K562 (cell line): ENCODE data around the gene STX12. TPM values are rescaled to one million over a fixed set of nuclear protein-coding genes. Genes with fewer than 3 reads are reported as not detected.

ENCODE experiments used
- ATAC-seq: fragments of 200-7000 bp; cut with Tn5 transposase; 3 replicates; pipeline ENCODE4 v1.9.1; 2020; ENCODE audit warnings: moderate library complexity
- BruUV-seq: library from RNA; stranded (reverse); fragments of 400-500 nt; replicated peaks from 2 replicates; lab custom pipeline; 2021; lab: Mats Ljungman, UMichigan
- CTCF ChIA-PET: fragments of 300-600 bp; formaldehyde crosslinking; extraction: SDS; loops from one replicate; lab custom pipeline; 2021; ENCODE audit warnings: low intra/inter-chr PET ratio; lab: Yijun Ruan, JAX
- POLR2A ChIA-PET: fragments of 300-600, 350-650 bp; sonication (Branson Sonifier 250); formaldehyde crosslinking; extraction: SDS; loops from one replicate; lab custom pipeline; 2021; ENCODE audit warnings: antibody characterized with exemption, inconsistent platforms; lab: Yijun Ruan, JAX
- DNase-seq, 4 experiments: peaks; one replicate each; pipeline versions ENCODE4 v3.0.0 to v3.0.0-alpha.2; 2011 to 2018; ENCODE audit warnings: low spot score in 3 of 4, mixed read lengths in 3 of 4; ENCODE audit errors: extremely low read depth in 1 of 4
- FAIRE-seq: peaks from 2 replicates; lab custom pipeline; 2011; peaks lifted over from hg19 to GRCh38; lab: Jason Lieb, UNC
- H2AFZ ChIP-seq: 2 replicates; pipeline ENCODE4 v1.6.0; 2011; ENCODE audit warnings: low read depth, low read length, control low read depth, inconsistent platforms
- H3K27ac ChIP-seq: fragments of 200-600 bp; 3 replicates; pipeline ENCODE4 v1.8.0; 2011; ENCODE audit warnings: low read depth, mild to moderate bottlenecking, control low read depth, inconsistent platforms, low read length, moderate library complexity, mixed read lengths; ENCODE audit errors: extremely low read depth
- H3K27me3 ChIP-seq, 2 experiments: fragments of 300-600 bp in 1 of 2; 2 replicates in 1 of 2; 3 replicates in 1 of 2; pipeline versions ENCODE4 v1.6.0 to v1.8.0; 2011; ENCODE audit warnings: inconsistent platforms in 2 of 2, low read length in 2 of 2, mild to moderate bottlenecking in 1 of 2, mixed read lengths in 1 of 2, moderate library complexity in 1 of 2; ENCODE audit not compliant: control insufficient read depth in 2 of 2, insufficient read depth in 2 of 2
- H3K36me3 ChIP-seq: fragments of 300-600 bp; 3 replicates; pipeline ENCODE4 v1.8.0; 2011; ENCODE audit warnings: mild to moderate bottlenecking, low read length, inconsistent platforms; ENCODE audit not compliant: control insufficient read depth, insufficient read depth
- H3K4me1 ChIP-seq, 2 experiments: fragments of 200-600 bp in 1 of 2; replicated peaks in 1 of 2; 2 replicates in 1 of 2; 3 replicates in 1 of 2; pipeline versions ENCODE4 v1.5.1 to v1.8.0; 2011; ENCODE audit warnings: inconsistent platforms in 2 of 2, low read length in 2 of 2, mild to moderate bottlenecking in 1 of 2, mixed read lengths in 1 of 2, moderate library complexity in 1 of 2; ENCODE audit not compliant: control insufficient read depth in 2 of 2, insufficient read depth in 2 of 2
- H3K4me2 ChIP-seq: 2 replicates; pipeline ENCODE4 v1.6.1; 2011; ENCODE audit warnings: low read length, control low read depth, inconsistent platforms, mixed read lengths; ENCODE audit not compliant: insufficient read depth
- H3K4me3 ChIP-seq: fragments of 200-600 bp; sonication (generic), shearing (Covaris generic); 2 replicates; pipeline ENCODE4 v1.5.1; 2016; ENCODE audit warnings: control low read depth, inconsistent platforms
- H3K79me2 ChIP-seq: fragments of 200-600 bp; 3 replicates; pipeline ENCODE4 v1.8.0; 2011; ENCODE audit warnings: low read length, inconsistent platforms; ENCODE audit not compliant: control insufficient read depth, insufficient read depth
- H3K9ac ChIP-seq, 2 experiments: 2 replicates each; pipeline versions ENCODE4 v1.6.0 to v1.6.1; 2011; ENCODE audit warnings: low read depth in 2 of 2, low read length in 2 of 2, control low read depth in 1 of 2, inconsistent platforms in 1 of 2, mild to moderate bottlenecking in 1 of 2, mixed read lengths in 1 of 2; ENCODE audit not compliant: insufficient read depth in 1 of 2
- H3K9me1 ChIP-seq: one replicate; pipeline ENCODE4 v1.6.0; 2011; ENCODE audit warnings: inconsistent platforms, mild to moderate bottlenecking, low read length, moderate library complexity; ENCODE audit not compliant: control insufficient read depth, insufficient read depth
- H3K9me3 ChIP-seq: replicated peaks from 2 replicates; pipeline ENCODE4 v1.5.1; 2011; ENCODE audit warnings: low read depth, low read length, inconsistent platforms; ENCODE audit not compliant: control insufficient read depth, insufficient read depth
- H4K20me1 ChIP-seq: replicated peaks from 2 replicates; pipeline ENCODE4 v1.6.1; 2011; ENCODE audit warnings: low read length, inconsistent platforms, mixed read lengths; ENCODE audit not compliant: control insufficient read depth, insufficient read depth
- ATF1 ChIP-seq, 2 experiments: fragments of 450-650 bp in 1 of 2; IDR thresholded peaks; 2 replicates each; pipeline ENCODE4 v1.6.1; 2016; ENCODE audit warnings: missing compliant biosample characterization in 1 of 2, missing genetic modification characterization in 1 of 2
- BRD9 ChIP-seq: fragments of 450-650 bp; IDR thresholded peaks from 2 replicates; pipeline ENCODE4 v1.6.1; 2018; ENCODE audit warnings: low read depth; ENCODE audit not compliant: partially characterized antibody
- ETS2 ChIP-seq: IDR thresholded peaks from 2 replicates; pipeline ENCODE4 v1.6.1; 2016; ENCODE audit warnings: borderline replicate concordance, missing genetic modification characterization, mild to moderate bottlenecking, moderate library complexity, missing compliant biosample characterization; ENCODE audit not compliant: poor library complexity, severe bottlenecking
- FOXJ2 ChIP-seq: fragments of 200-800 bp; sonication (Bioruptor generic); IDR thresholded peaks from 2 replicates; pipeline ENCODE4 v1.6.1; 2016; ENCODE audit warnings: missing genetic modification characterization, missing compliant biosample characterization
- FUS ChIP-seq: fragments of 200-400 bp; formaldehyde crosslinking; optimal IDR thresholded peaks from 2 replicates; pipeline ENCODE3; 2017; ENCODE audit warnings: low read depth, low read length
- HDAC8 ChIP-seq: fragments of 450-650 bp; IDR thresholded peaks from 2 replicates; pipeline ENCODE4 v1.6.1; 2016; ENCODE audit warnings: mild to moderate bottlenecking, missing genetic modification characterization, moderate library complexity, missing compliant biosample characterization
- NFIX ChIP-seq: fragments of 250-450 bp; sonication (Bioruptor Pico); IDR thresholded peaks from 2 replicates; pipeline ENCODE4 v1.4.0; 2020; ENCODE audit warnings: low read depth, mild to moderate bottlenecking, moderate library complexity
- NFXL1 ChIP-seq: fragments of 450-650 bp; formaldehyde crosslinking; IDR thresholded peaks from 2 replicates; pipeline ENCODE4 v1.4.0; 2021; ENCODE audit warnings: mild to moderate bottlenecking
- NFYB ChIP-seq: IDR thresholded peaks from 2 replicates; pipeline ENCODE4 v1.6.1; 2011; ENCODE audit warnings: mild to moderate bottlenecking, moderate library complexity; ENCODE audit not compliant: insufficient read length; ENCODE audit errors: extremely low read depth
- PHB2 ChIP-seq: fragments of 450-650 bp; IDR thresholded peaks from 2 replicates; pipeline ENCODE4 v1.6.1; 2017; ENCODE audit warnings: low read depth
- POLR2G ChIP-seq: fragments of 200-400 bp; formaldehyde crosslinking; IDR thresholded peaks from 2 replicates; pipeline ENCODE4 v1.6.1; 2017; ENCODE audit warnings: low read depth, mild to moderate bottlenecking, antibody characterized with exemption, low read length, moderate library complexity
- RCOR1 ChIP-seq, 2 experiments: IDR thresholded peaks; 2 replicates each; pipeline ENCODE4 v1.6.1; 2012; ENCODE audit warnings: low read depth in 2 of 2, low read length in 2 of 2, borderline replicate concordance in 1 of 2, improper control_type of control experiment in 1 of 2
- RFX7 ChIP-seq: fragments of 250-450 bp; sonication (Bioruptor Pico); IDR thresholded peaks from 2 replicates; pipeline ENCODE4 v1.5.1; 2021; ENCODE audit warnings: mild to moderate bottlenecking
- SPI1 ChIP-seq: IDR thresholded peaks from 2 replicates; pipeline ENCODE4 v1.6.1; 2011; ENCODE audit warnings: low read depth, low read length, control low read depth, borderline replicate concordance
- ZFP1 ChIP-seq: fragments of 450-650 bp; formaldehyde crosslinking; IDR thresholded peaks from 2 replicates; pipeline ENCODE4 v1.4.0; 2020; ENCODE audit warnings: mild to moderate bottlenecking, mixed read lengths
- ZNF507 ChIP-seq: conservative IDR thresholded peaks from 2 replicates; pipeline ENCODE4 v1.6.1; 2017; ENCODE audit warnings: missing genetic modification characterization, missing compliant biosample characterization
- WGBS: fragments of 100-300 bp; shearing (Covaris generic); methylation state at CpG from one replicate; pipeline ENCODE4 v1.1.6; 2016; ENCODE audit warnings: low coverage, mixed read lengths; ENCODE audit not compliant: insufficient coverage; ENCODE audit errors: missing lambda C conversion rate; 5-methylcytosine and 5-hydroxymethylcytosine counted together
- in situ Hi-C: fragments of 300-500 bp; cut with MboI; formaldehyde crosslinking; loops from 4 replicates; pipeline ENCODE4 v1.15.0; 2018; ENCODE audit warnings: inconsistent platforms, mixed read lengths
- intact Hi-C: fragments of 100-400 bp; cut with micrococcal nuclease; formaldehyde crosslinking; loops from 2 replicates; pipeline ENCODE4 v1.14.2; 2022
- polyA plus RNA-seq, 8 experiments: library from polyadenylated mRNA; depleted of rRNA in 4 of 8; stranded (reverse) in 5 of 8; unstranded in 3 of 8; fragments of >200 nt; fragmentation: Nextera tagmentation in 2 of 8; fragmentation: Illumina TruSeq in 1 of 8; extraction: Ambion mirVana in 2 of 8; extraction: Trizol in 1 of 8; gene quantifications; 2 replicates each; pipeline versions ENCODE4 v1.2.1 to v1.2.3, GENCODE V29; 2011 to 2014; ENCODE audit warnings: inconsistent platforms in 1 of 8, missing spikeins in 1 of 8
- total RNA-seq, 7 experiments: library from RNA; depleted of rRNA in 6 of 7; stranded (reverse); fragments of >200 nt in 6 of 7; fragmentation: Illumina TruSeq in 2 of 7; extraction: Trizol in 2 of 7; gene quantifications; 2 replicates each; pipeline versions ENCODE4 v1.2.1 to v1.2.3, GENCODE V29; 2011 to 2021; ENCODE audit warnings: low replicate concordance in 1 of 7
- TF ChIP-seq, protein P1 (sequence below): sonication (generic); formaldehyde crosslinking; IDR thresholded peaks from 2 replicates; pipeline ENCODE4 v1.8.0; 2022; ENCODE audit warnings: missing genetic modification reagents, mild to moderate bottlenecking, moderate library complexity, borderline replicate concordance
- TF ChIP-seq, protein P2 (sequence below): fragments of 450-650 bp; IDR thresholded peaks from 2 replicates; pipeline ENCODE4 v1.6.1; 2014; ENCODE audit warnings: low read depth, mild to moderate bottlenecking, moderate library complexity, borderline replicate concordance

STX12 gene
- total and polyA plus RNA-seq, 9 of the 15 experiments (the other 6 are each of a cell fraction or from before 2014, with no cell fraction given) = 16.9 to 31.3 (median 25.7) TPM

DNA sequence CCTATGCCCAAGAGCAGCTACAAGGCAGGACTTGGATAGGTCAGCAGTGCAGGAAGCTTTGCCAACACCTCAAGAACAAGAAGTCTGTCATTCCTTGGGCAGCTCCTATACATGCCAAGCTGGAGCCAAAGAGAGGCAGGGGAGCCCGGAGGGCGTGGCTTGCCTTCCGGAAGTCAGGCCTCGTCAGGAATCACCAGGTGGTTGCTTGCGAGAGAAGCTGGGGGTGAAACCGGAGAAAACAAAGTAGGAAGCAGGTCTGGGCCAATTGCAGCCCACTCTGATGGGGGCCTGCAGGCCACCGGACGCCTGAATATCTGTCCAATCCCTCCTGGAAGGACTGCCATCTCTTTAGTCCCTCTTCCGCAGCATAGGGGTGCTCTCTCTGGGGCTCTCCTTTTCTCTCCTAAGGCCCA lies 48.1 kb upstream of the STX12 start (continued):
- peak; percentile 40; the same call in 1 of the 2 replicates for TF ChIP-seq SPI1
- 0 out of 2 replicates have a peak, but pooled peaks have one; percentile 15 for TF ChIP-seq HDAC8 (tag)

DNA sequence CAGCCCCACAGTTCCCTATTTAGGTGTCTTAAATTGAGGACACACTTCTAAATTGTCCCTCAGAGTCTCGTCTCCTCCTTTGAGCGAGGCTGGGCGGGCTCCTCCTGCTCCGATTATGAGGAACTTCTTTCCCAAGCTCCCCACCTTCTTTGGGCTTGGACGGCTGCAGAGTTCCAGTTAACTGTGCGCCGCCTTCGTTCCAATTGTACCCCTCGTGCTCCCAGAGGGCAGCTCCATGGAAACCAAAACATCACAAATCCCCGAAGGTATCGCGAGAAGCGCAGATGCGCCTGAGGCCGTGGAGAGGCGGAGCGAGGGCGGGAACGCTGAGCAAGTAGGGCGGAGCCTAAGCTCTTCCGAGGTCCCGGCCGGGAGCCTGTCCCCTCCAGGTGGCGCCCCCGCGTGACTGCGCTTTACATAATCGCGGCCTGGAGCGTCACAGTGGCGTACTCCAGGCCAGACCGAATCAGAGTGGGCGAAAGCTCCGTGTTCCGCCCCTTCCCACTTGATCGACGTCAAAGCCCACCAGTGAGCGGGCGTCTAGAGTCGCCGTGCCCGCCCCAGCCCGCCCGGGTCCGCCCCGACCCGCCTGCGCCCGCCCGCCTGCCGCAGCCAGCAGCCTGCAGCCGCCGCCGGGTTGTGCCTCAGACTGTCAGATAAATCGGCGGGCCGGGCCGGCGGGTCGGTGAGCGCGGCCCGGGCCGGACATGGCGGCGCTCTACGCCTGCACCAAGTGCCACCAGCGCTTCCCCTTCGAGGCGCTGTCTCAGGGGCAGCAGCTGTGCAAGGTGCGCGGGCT lies 47.4 kb upstream of the STX12 start, which contains the start of gene FAM76A:
Gene FAM76A, plus strand, starts transcription at position 588 of the 799 bp plus-strand sequence. Its CDS starts 120 bp downstream, at position 708.
- FAIRE-seq (peak; percentile 98), DNase-seq (peak; percentile 100), ATAC-seq (peak; percentile 98)
- Histone ChIP-seq H3K4me3 (peak within 1 kb of the TSS; percentile 86), H3K9ac (peak within 1 kb of the TSS; percentile 70 to 94), H3K79me2 (peaks cover 6% of the 10 kb centered on the region; the same call in 1 of the 3 replicates), H3K4me2 (peak within 1 kb of the TSS; percentile 89), H3K9me1 (no peaks in the 10 kb centered on the region), H3K4me1 (peaks cover 13 to 18% of the 10 kb centered on the region in 2 experiments; a peak in 4 of 5 replicates), H3K27ac (peak within 1 kb of the TSS; percentile 72), H3K9me3 (no peaks in the 10 kb centered on the region), H2AFZ (peak within 1 kb of the TSS; percentile 98), H4K20me1 (no peaks in the 10 kb centered on the region), H3K27me3 (no peaks in the 10 kb centered on the region), H3K36me3 (peaks cover 6% of the 10 kb centered on the region; the same call in 1 of the 3 replicates)
- 5% methylated on average over 71 of the region's 72 CpGs for WGBS
- POLR2A ChIA-PET = interaction anchor here (0.5 to 1.4 kb wide), 19 partner anchors 9 to 1162 kb away, joined by 3 to 13 read pairs (median 4); partner anchors contain the start of genes RNU11, SLC9A1 and STX12
- in situ Hi-C loops (no loop called here), intact Hi-C loops (loop anchor here (1.0 kb wide), 1 partner anchor 53 kb away; the partner anchor contains the start of gene IFI6)
- no TSS peak for BruUV-seq
- CTCF ChIA-PET = interaction anchor here (0.5 to 1.0 kb wide), 4 partner anchors 16 to 254 kb away, joined by 3 read pairs; no protein-coding TSS in a partner anchor
- TF ChIP-seq NFYB (peak; percentile 71), PHB2 (no peak), FUS (no peak), NFXL1 (CRISPR knock-in tag) (no peak), ATF1 (CRISPR knock-in tag; IDR thresholded peaks at IDR 0.05) (peak; percentile 86), ATF1 (tag; IDR thresholded peaks at IDR 0.05) (peak; percentile 99), POLR2G (peak; percentile 93), FOXJ2 (tag) (peak; percentile 98), RFX7 (CRISPR knock-in tag) (no peak), ZNF507 (tag) (no peak), RCOR1 (IDR thresholded peaks at IDR 0.05; ENCODE audit: borderline replicate concordance in 1 of 2, low read depth in 2 of 2, low read length in 2 of 2) (peak in 1 of 2 experiments; percentile 64; a peak in 2 of 4 replicates), BRD9 (no peak), ETS2 (tag) (no peak), NFIX (CRISPR knock-in tag) (no peak), ZFP1 (CRISPR knock-in tag) (no peak)
- TF ChIP-seq, protein P1, sequence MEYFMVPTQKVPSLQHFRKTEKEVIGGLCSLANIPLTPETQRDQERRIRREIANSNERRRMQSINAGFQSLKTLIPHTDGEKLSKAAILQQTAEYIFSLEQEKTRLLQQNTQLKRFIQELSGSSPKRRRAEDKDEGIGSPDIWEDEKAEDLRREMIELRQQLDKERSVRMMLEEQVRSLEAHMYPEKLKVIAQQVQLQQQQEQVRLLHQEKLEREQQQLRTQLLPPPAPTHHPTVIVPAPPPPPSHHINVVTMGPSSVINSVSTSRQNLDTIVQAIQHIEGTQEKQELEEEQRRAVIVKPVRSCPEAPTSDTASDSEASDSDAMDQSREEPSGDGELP (CRISPR knock-in tag) = peak; percentile 95
- TF ChIP-seq, protein P2, sequence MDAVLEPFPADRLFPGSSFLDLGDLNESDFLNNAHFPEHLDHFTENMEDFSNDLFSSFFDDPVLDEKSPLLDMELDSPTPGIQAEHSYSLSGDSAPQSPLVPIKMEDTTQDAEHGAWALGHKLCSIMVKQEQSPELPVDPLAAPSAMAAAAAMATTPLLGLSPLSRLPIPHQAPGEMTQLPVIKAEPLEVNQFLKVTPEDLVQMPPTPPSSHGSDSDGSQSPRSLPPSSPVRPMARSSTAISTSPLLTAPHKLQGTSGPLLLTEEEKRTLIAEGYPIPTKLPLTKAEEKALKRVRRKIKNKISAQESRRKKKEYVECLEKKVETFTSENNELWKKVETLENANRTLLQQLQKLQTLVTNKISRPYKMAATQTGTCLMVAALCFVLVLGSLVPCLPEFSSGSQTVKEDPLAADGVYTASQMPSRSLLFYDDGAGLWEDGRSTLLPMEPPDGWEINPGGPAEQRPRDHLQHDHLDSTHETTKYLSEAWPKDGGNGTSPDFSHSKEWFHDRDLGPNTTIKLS = peak; percentile 94
